GM21619 (cell line): ENCODE results near the gene NBAS.

ENCODE experiments used
- ATAC-seq: cut with Tn5 transposase; IDR thresholded peaks from one replicate; pipeline ENCODE4 v1.9.1; 2021; ENCODE audit not compliant: unreplicated experiment

NBAS gene

GRCh38 chr2:15591692-15592463, 30.7 kb upstream of the NBAS start, which contains the start of gene DDX1:
DDX1 (plus strand) TSS chr2:15591868; CDS start chr2:15591934, 66 bp downstream.
- peak; percentile 90 for ATAC-seq

- ATAC-seq, result no peak
Observed at GRCh38 chr2:15591373-15591691, 30.2 kb upstream of the NBAS start.

GRCh38 chr2:15588329-15588919, 27.3 kb upstream of the NBAS start:
- no peak for ATAC-seq

GRCh38 chr2:15584767-15585469, 23.8 kb upstream of the NBAS start:
- no peak for ATAC-seq

- ATAC-seq, result no peak
Observed at GRCh38 chr2:15584316-15584715, 23.2 kb upstream of the NBAS start.

- ATAC-seq, result no peak
Observed at GRCh38 chr2:15583826-15584225, 22.7 kb upstream of the NBAS start.

GRCh38 chr2:15582710-15583357, 21.7 kb upstream of the NBAS start:
- ATAC-seq, result no peak

- no peak for ATAC-seq
Observed at GRCh38 chr2:15580451-15580850, 19.3 kb upstream of the NBAS start.

DNA sequence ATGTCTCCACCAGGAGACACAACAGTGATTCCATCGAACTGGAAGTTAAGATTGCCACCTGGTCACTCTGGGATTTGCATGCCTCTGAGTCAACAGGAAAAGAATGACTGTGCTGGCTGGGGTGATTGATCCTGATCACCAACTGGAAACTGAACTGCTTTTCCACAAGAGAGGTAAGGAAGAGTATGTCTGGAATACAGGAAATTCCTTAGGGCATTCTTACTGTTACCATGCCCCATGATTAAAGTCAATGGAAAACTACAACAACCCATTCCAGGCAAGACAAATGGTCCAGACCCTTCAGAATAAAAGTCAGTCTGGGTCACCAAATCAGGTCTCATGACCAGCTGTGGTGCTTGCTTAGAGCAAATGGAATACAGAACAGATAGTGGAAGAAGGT, 18.5 kb upstream of the NBAS start:
- no peak for ATAC-seq

- ATAC-seq, result peak; percentile 92
Observed at GRCh38 chr2:15577071-15577735, 16.1 kb upstream of the NBAS start.

DNA sequence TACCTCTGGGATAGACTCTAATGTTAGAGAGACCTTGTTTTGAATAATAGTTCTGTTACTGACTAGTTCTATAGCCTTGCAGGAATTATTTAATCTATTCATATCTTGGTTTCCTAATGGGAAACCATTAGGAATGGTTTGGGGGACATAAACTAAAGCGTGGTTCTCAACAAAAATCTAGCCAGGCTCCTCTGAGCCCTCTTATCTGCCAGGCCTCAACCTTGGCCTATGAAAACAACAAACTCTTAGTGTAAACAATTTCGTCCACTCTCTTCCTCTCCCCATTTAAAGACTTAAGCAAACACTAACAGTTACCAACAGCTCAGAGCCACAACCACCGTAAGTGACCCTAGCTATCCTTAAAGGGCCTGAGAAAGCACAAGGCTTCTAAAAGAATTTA, 10.6 kb upstream of the NBAS start:
- ATAC-seq, result no peak

DNA sequence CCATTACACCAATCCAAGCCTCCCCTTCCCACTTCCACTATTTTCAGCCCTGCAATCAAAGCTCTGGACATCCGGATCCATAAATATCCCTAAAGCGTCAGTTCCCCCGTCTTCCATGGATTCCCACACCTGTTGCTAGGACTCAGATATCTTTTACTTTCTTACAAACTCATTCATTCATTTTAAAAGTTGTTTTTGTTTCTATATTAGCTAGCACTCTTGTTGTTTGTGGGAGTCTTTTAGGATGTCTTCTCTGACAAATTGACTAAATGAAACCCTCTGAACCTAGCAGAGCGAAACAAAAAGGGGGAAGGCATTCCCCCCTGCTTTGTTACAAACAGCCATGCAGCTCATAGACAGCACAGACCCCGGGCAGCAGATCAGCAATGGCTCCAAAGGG, 9.0 kb upstream of the NBAS start:
- no peak for ATAC-seq

- ATAC-seq, result no peak
Observed at GRCh38 chr2:15568874-15569273, 7.7 kb upstream of the NBAS start.

DNA sequence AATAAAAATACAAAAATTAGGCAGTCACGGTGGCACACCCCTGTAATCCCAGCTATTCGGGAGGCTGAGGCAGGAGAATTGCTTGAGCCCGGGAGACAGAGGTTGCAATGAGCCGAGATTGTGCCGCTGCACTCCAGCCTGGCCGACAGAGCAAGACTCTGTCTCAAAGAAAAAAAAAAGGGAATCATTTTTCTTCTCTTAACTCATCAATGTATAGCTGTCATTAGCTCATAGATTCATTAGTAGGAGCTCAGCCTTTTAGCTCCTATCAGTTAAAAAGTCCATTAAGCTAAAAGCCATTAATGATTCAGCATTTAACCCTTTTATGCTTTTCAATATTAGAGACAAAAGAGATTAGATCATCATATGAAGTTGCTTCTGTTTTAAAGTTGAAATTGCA, 5.8 kb upstream of the NBAS start:
- ATAC-seq, result no peak

GRCh38 chr2:15565994-15566671, 5.0 kb upstream of the NBAS start:
- no peak for ATAC-seq

DNA sequence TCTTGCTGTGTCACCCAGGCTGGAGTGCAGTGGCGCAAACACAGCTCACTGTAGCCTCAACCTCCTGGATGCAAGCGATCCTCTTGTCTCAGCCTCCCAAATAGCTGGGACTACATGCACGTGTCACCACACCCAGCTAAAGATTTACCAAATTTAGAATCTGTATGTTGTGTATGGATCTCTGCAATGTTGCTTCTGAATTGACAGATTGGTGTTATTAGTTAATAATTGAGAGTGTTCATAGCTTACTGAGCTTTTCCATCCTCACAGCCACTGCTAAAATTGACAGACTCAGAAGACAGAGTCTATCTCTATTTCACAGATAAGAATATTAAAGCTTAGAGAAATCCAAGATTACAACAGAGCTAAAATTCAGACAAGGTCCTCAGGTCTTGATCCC, 4.3 kb upstream of the NBAS start:
- no peak for ATAC-seq

GRCh38 chr2:15563227-15564100, 2.3 kb upstream of the NBAS start:
- no peak for ATAC-seq

DNA sequence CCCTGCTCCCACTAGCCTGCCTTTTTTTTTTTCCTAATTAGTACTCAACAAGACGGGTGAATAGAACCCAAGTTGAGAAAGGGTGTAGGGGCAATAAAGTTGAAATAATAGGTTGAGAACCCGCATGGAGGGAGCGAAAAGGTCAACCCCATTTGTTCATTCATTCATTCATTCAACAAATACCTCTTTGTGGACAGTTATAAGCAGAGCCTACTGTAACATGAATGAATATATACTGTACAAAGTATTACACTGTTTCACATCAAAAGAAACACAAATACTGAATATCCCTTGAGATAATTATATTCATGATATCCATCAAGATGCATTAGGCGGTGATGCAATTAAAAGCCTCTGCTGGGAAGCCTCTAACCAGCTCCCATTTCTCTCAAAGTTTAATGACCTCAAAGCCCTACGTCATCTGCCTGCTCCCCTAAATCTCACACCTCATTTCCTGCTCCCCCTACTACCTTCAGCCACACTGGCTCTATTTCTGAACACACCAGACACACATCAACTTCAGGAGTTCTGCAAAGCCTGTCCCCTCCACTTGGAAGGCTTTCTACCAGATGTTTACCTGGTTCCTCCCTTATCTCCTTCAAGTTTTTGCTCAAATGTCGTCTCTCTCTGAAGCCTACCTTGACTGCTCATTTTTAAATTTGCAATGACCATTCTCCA, 1.4 kb upstream of the NBAS start:
- ATAC-seq, result no peak
